RWPE2 (cell line): Measurements from ENCODE around the gene DIS3L.
A peak's percentile ranks its signal among the peaks of the same experiment; 100 is the strongest.
"Not testable (repeated sequence)": the region's sequence is repeated elsewhere in the genome, so short reads cannot be mapped to it uniquely, and the experiment has no call there.

Source experiments
- ATAC-seq: fragments of 200-7000 bp; cut with Tn5 transposase; 3 replicates; pipeline ENCODE4 v1.9.1; 2021; ENCODE audit warnings: low read depth
- DNase-seq: peaks from one replicate; pipeline ENCODE4 v3.0.0-alpha.2; 2020; ENCODE audit warnings: low spot score
- H3K27ac ChIP-seq: fragments of 450-650 bp; 2 replicates; pipeline ENCODE4 v1.5.1; 2017; ENCODE audit warnings: mild to moderate bottlenecking; ENCODE audit not compliant: poor library complexity, severe bottlenecking
- H3K27me3 ChIP-seq: fragments of 250-450 bp; sonication (Bioruptor Pico); 2 replicates; pipeline ENCODE4 v1.5.1; 2021; ENCODE audit warnings: mild to moderate bottlenecking, moderate library complexity; ENCODE audit not compliant: insufficient read depth, poor library complexity, severe bottlenecking
- H3K36me3 ChIP-seq: fragments of 250-450 bp; sonication (Bioruptor Pico); 2 replicates; pipeline ENCODE4 v1.5.1; 2020; ENCODE audit warnings: low read depth, mild to moderate bottlenecking, moderate library complexity
- H3K4me1 ChIP-seq: fragments of 250-450 bp; sonication (Bioruptor Pico); 2 replicates; pipeline ENCODE4 v1.5.1; 2021; ENCODE audit warnings: mild to moderate bottlenecking, moderate library complexity; ENCODE audit not compliant: insufficient read depth, poor library complexity, severe bottlenecking
- H3K4me3 ChIP-seq: fragments of 250-450 bp; sonication (Bioruptor Pico); 2 replicates; pipeline ENCODE4 v1.5.1; 2021; ENCODE audit warnings: mild to moderate bottlenecking, moderate library complexity; ENCODE audit not compliant: severe bottlenecking
- H3K9me3 ChIP-seq: fragments of 250-450 bp; sonication (Bioruptor Pico); 2 replicates; pipeline ENCODE4 v1.5.1; 2021; ENCODE audit warnings: mild to moderate bottlenecking, moderate library complexity; ENCODE audit not compliant: severe bottlenecking
- TF ChIP-seq, protein P1 (sequence below): fragments of 450-650 bp; IDR thresholded peaks from one replicate; pipeline ENCODE4 v1.5.1; 2017; ENCODE audit warnings: mild to moderate bottlenecking, moderate library complexity; ENCODE audit not compliant: poor library complexity, severe bottlenecking

The DIS3L gene

DNA sequence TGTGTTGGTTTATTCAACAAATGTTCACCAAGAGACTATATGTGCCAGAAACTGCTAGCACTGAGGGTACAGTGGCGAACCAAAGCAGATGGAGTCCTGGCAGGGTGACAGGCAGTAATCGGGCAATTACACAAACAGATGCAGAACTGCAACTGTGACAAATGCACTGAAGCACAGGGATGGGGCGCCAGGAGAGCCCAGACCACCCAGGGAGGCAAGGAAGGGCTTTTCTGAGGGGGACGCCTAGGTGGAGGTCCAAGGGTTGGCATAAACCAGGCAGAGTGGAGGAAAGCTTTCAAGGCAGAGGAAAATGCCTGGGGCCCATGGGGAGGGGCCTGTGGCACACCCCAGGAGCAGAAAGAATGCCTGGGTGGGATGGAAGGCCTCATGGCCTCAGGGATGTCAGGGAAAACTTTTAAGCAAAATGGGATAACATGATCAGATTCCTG, 5.5 kb downstream of the DIS3L start:
- DNase-seq: no peak
- Histone ChIP-seq H3K27me3 (no peaks in the 10 kb centered on the region), H3K4me1 (peaks cover 24% of the 10 kb centered on the region), H3K4me3 (no peak overlapping the region), H3K36me3 (peaks cover 42% of the 10 kb centered on the region), H3K27ac (peak overlapping the region; percentile 9), H3K9me3 (no peaks in the 10 kb centered on the region)
- TF ChIP-seq, protein P1, sequence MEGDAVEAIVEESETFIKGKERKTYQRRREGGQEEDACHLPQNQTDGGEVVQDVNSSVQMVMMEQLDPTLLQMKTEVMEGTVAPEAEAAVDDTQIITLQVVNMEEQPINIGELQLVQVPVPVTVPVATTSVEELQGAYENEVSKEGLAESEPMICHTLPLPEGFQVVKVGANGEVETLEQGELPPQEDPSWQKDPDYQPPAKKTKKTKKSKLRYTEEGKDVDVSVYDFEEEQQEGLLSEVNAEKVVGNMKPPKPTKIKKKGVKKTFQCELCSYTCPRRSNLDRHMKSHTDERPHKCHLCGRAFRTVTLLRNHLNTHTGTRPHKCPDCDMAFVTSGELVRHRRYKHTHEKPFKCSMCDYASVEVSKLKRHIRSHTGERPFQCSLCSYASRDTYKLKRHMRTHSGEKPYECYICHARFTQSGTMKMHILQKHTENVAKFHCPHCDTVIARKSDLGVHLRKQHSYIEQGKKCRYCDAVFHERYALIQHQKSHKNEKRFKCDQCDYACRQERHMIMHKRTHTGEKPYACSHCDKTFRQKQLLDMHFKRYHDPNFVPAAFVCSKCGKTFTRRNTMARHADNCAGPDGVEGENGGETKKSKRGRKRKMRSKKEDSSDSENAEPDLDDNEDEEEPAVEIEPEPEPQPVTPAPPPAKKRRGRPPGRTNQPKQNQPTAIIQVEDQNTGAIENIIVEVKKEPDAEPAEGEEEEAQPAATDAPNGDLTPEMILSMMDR: no peak
- 0 out of 3 replicates have a peak, but pooled peaks have one; percentile 15 for ATAC-seq

DNA sequence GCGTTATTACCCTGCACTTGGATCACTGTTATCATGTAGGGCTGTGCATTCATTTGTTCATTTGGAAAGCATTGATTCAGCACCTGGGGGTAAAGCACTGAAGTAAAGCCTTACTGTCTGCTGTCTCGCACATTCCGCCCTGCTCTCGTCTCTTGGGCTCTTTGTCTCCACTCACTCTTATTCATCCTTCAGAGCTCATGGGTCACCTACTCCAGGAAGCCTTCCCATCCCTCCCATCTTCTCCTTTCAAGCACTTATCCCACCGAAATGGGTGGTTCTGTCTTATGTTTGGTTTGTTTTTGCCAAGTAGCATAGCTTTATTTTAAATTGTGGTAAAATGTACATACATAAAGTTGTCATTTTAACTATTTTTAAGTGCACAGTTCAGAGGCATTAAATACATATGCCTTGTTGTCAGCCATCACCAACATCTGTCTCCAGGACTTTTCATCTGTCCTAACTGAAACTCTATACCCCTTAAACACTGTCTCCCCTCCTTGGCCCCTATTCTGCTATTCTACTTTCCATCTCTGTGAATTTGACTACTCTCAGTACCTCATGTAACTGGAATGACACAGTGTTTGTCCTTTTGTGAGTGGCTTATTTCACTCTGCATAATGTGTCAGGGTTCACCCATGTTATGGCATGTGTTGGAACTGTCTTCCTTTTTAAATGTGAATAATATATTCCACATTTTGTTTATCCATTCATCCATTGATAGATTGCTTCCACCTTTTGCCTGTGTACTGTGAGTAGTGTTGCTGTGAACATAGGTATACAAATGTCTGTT, 9.3 kb downstream of the DIS3L start:
- TF ChIP-seq, protein P1: no peak
- Histone ChIP-seq H3K27me3 (no peaks in the 10 kb centered on the region), H3K9me3 (no peaks in the 10 kb centered on the region), H3K4me1 (peaks cover 3% of the 10 kb centered on the region), H3K27ac (no peak overlapping the region), H3K36me3 (peaks cover 27% of the 10 kb centered on the region), H3K4me3 (no peak overlapping the region)
- no peak for DNase-seq
- no peak for ATAC-seq

DNA sequence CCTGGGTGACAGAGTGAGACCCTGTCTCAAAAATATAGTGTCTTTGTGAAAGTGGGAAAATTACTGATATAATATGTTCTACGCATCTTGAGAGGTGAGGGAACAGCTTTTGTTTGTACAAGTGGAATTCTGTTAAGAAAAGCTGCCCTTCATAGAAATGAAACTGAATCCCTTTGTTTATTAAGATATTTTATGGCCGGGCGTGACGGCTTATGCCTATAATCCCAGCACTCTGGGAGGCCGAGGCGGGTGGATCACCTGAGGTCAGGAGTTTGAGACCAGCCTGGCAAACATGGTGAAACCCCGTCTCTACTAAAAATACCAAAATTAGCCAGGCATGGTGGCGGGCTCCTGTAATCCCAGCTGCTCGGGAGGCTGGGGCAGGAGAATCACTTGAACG, 11.1 kb downstream of the DIS3L start:
- H3K27ac ChIP-seq, H3K9me3 ChIP-seq, H3K4me3 ChIP-seq, DNase-seq, ATAC-seq, H3K27me3 ChIP-seq, H3K4me1 ChIP-seq: not testable (repeated sequence)
- peaks cover 31% of the 10 kb centered on the region for H3K36me3 ChIP-seq

DNA sequence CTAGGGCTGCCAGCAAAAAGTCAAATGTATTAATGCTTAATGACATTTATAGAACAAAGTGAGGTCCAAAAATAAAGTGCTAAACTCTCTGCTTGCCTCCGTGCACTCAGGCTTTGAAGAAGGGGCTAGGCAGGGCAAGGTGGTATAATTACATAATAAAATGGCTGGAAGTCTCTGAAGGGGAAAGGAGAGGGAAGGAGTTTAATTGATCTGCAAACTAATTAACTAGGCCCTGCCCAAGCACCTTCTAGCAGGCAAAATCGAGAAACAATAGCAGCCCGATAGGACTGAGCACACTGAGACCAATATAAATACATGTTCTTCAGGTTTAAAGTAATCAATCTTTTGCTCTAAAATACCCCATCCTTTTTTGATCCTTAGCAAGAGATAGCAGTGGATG, 13.0 kb downstream of the DIS3L start:
- Histone ChIP-seq H3K4me1 (no peaks in the 10 kb centered on the region), H3K27me3 (no peaks in the 10 kb centered on the region), H3K9me3 (no peaks in the 10 kb centered on the region), H3K36me3 (peaks cover 41% of the 10 kb centered on the region), H3K27ac (no peak overlapping the region), H3K4me3 (no peak overlapping the region)
- no peak for DNase-seq
- ATAC-seq: no peak
- TF ChIP-seq, protein P1: no peak

DNA sequence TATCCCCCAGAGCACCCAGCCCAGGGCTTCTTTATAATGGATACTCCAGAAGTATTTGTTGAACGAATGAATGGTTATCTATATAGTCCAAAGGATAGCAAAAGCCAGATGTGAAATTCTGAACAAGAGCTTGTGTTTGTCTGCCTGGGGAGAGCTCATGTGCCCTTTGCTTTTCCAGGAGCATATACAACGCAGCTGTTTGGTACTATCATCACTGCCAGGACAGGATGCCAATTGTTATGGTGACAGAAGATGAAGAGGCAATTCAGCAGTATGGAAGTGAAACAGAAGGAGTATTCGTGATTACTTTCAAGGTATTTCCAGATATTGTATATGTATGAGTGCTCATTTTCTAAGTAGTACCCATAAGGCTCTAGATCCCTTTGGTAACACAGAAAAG, 15.2 kb downstream of the DIS3L start:
- ATAC-seq (no peak), DNase-seq (no peak)
- TF ChIP-seq, protein P1: no peak
- Histone ChIP-seq H3K27ac (no peak overlapping the region), H3K27me3 (no peaks in the 10 kb centered on the region), H3K9me3 (no peaks in the 10 kb centered on the region), H3K36me3 (peaks cover 54% of the 10 kb centered on the region), H3K4me3 (no peak overlapping the region), H3K4me1 (no peaks in the 10 kb centered on the region)
